ENCODE results near the gene ATXN2. TPM values are rescaled to one million over a fixed set of nuclear protein-coding genes. Genes with fewer than 3 reads are reported as not detected.

ATXN2 gene
- total and polyA plus RNA-seq, 4 donors, result 23.8 to 97.5 (median 49.4) TPM

DNA sequence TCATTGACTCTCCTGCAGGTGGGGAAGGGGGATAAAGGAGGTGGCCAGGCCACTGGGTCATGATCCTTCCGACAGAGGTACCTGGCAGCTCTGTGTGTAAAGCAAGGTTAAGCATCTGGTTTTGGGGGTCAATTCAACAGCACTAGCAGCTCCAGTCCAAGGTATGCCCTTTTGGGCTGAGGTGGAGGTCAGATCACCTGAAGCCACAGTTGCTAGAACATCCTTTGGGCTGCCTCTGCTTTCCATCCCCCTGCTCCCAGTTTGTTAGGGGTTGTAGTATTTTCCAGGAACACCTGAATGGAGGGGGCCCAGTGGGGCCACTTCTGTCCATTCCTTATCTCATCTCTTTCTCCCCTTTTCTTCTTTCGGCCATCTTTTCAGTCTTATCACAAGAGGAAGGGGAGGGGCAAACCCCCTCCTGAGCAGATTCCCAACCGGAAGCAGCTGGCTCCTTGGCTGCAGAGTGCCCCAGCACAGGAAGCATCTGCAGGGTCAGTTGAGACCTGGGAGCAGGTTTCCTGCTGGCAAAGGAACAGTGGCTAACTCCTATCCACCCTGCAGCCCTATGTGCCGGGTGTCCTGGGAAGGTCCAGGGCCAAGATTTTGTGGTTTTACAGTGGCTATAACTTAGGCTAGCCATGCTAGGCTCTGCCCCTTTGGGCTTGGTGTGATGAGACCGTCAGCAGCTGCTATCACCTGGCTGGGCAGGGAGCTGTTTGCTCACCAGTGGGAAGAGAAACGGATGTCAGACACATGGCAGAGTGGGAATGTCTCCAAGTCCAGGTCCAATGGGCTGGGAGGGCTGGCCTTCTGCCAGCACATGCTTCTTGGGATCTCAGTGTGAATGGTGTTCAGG is 153.2 kb downstream of the ATXN2 start:
- peak in 1 of 2 donors; percentile 69 for DNase-seq
- Histone ChIP-seq H3K36me3 (ENCODE audit: control insufficient read depth in 1 of 2, insufficient read depth in 2 of 2, low read length in 1 of 2) (peaks cover 0 to 8% of the 10 kb centered on the region in 2 donors), H3K27me3 (ENCODE audit: control insufficient read depth in 1 of 2, insufficient read depth in 2 of 2, low read length in 1 of 2) (no peaks in the 10 kb centered on the region), H3K27ac (ENCODE audit: low read depth in 1 of 2, low read length in 2 of 2) (no peak overlapping the region), H3K4me1 (ENCODE audit: control insufficient read depth in 1 of 2, insufficient read depth in 2 of 2, low read length in 2 of 2) (no peaks in the 10 kb centered on the region), H3K4me3 (ENCODE audit: low read length in 2 of 2) (no peak overlapping the region), H3K9me3 (ENCODE audit: control insufficient read depth, low read length) (no peaks in the 10 kb centered on the region)
- intact Hi-C loops (cut with DNase I), result no loop called here
- ATAC-seq (ENCODE audit: low FRiP score), result peak; percentile 31
- WGBS, 2 donors, result 35 to 38% methylated on average over 6 of the region's 6 CpGs

GRCh38 chr12:111444925-111445725 is 154.0 kb downstream of the ATXN2 start:
- peak; percentile 60 for ATAC-seq (ENCODE audit: low FRiP score)
- 64 to 66% methylated on average over 11 of the region's 11 CpGs for WGBS, 2 donors
- Histone ChIP-seq H3K27ac (ENCODE audit: low read depth in 1 of 2, low read length in 2 of 2) (no peak overlapping the region), H3K9me3 (ENCODE audit: control insufficient read depth, low read length) (no peaks in the 10 kb centered on the region), H3K4me3 (ENCODE audit: low read length in 2 of 2) (no peak overlapping the region), H3K36me3 (ENCODE audit: control insufficient read depth in 1 of 2, insufficient read depth in 2 of 2, low read length in 1 of 2) (peaks cover 0 to 7% of the 10 kb centered on the region in 2 donors), H3K4me1 (ENCODE audit: control insufficient read depth in 1 of 2, insufficient read depth in 2 of 2, low read length in 2 of 2) (no peaks in the 10 kb centered on the region), H3K27me3 (ENCODE audit: control insufficient read depth in 1 of 2, insufficient read depth in 2 of 2, low read length in 1 of 2) (no peaks in the 10 kb centered on the region)
- peak; percentile 75 to 91 for DNase-seq
- intact Hi-C loops (cut with DNase I), result no loop called here

DNA sequence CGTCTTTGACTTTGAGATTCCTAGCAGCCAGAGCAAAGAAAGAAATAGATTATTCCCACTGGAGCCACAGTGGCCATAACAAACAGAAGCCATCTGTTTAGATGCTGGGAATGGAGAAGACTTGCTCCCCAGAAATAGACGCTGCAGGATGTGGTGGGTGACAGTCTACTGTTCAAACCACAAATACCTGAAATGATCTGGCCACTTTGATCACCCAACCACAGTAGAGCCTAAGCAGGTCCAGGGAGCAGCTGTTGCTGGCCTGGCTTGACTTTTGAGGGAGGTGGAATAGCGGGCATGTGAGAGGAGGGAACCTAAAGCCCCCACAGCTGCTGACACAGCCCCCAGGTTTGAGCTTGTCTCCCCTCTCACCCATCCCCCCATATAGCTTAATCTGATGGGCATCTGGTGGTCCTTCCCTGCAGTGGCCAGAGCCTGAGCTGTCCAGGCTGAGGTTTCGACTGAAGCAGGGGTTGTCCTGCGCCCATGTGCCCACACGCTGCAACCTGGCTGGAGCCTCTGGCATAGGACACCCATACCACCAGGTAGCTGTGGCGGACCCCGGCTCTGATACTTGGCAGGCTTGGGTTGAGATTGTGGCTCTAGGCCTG is 154.7 kb downstream of the ATXN2 start:
- no peaks in the 10 kb centered on the region for H3K27me3 ChIP-seq (ENCODE audit: control insufficient read depth in 1 of 2, insufficient read depth in 2 of 2, low read length in 1 of 2)
- intact Hi-C loops (cut with DNase I), result no loop called here
- H3K4me3 ChIP-seq (ENCODE audit: low read length in 2 of 2), result no peak overlapping the region
- H3K9me3 ChIP-seq (ENCODE audit: control insufficient read depth, low read length), result no peaks in the 10 kb centered on the region
- no peak overlapping the region for H3K27ac ChIP-seq (ENCODE audit: low read depth in 1 of 2, low read length in 2 of 2)
- H3K4me1 ChIP-seq (ENCODE audit: control insufficient read depth in 1 of 2, insufficient read depth in 2 of 2, low read length in 2 of 2), result no peaks in the 10 kb centered on the region
- H3K36me3 ChIP-seq (ENCODE audit: control insufficient read depth in 1 of 2, insufficient read depth in 2 of 2, low read length in 1 of 2), result peaks cover 0 to 7% of the 10 kb centered on the region in 2 donors
- ATAC-seq (ENCODE audit: low FRiP score) (no peak), DNase-seq (no peak)
- 92 to 94% methylated on average over 8 of the region's 8 CpGs for WGBS, 2 donors

DNA sequence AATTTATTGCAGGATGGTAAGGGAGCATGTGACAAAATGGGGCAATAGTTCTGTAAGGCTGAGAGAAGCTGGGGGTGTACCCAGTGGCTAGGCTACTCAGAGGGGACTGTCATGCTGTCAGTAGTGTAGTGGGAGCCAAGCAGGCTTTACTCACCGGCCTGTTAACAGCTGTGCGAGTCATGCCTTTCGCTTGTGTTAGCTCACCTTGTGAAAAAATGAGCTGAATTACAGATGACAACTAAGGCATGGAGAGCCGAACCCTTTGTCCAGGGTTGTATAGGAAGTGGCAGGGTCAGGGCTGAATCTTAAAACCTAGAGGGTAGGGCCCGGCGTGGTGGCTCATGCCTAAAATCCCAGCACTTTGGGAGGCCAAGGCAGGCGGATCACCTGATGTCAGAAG is 155.5 kb downstream of the ATXN2 start:
- H3K27ac ChIP-seq (ENCODE audit: low read depth in 1 of 2, low read length in 2 of 2), result no peak overlapping the region
- no peak for ATAC-seq (ENCODE audit: low FRiP score)

DNA sequence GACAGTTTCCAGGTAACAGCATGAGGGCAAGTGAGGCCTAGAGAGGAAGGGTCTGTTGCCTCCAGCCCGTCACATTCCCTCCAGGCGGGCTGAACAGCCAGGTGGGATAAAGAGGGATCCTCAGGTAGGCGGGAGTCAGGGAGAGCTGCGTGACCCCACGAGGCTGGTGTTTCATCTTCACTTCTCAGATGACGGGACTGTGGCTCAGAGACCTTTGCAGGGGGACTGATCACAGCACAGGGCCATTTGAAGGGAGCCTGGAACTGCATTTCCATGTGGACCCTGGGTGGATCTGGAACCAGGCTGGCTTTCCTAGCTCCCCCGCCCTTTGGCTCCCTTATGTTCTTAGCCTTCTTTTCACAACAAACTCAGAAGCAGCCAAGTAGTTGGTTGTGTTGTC is 156.0 kb downstream of the ATXN2 start:
- peaks cover 0 to 7% of the 10 kb centered on the region in 2 donors for H3K36me3 ChIP-seq (ENCODE audit: control insufficient read depth in 1 of 2, insufficient read depth in 2 of 2, low read length in 1 of 2)

More for the DNA sequence above, 155.5 kb downstream of the ATXN2 start:
- WGBS, 2 donors, result 80 to 82% methylated on average over 7 of the region's 7 CpGs
- H3K4me1 ChIP-seq (ENCODE audit: control insufficient read depth in 1 of 2, insufficient read depth in 2 of 2, low read length in 2 of 2), result no peaks in the 10 kb centered on the region
- H3K36me3 ChIP-seq (ENCODE audit: control insufficient read depth in 1 of 2, insufficient read depth in 2 of 2, low read length in 1 of 2), result peaks cover 0 to 7% of the 10 kb centered on the region in 2 donors
- no peaks in the 10 kb centered on the region for H3K27me3 ChIP-seq (ENCODE audit: control insufficient read depth in 1 of 2, insufficient read depth in 2 of 2, low read length in 1 of 2)
- peak in 1 of 2 donors; percentile 51 for DNase-seq
- intact Hi-C loops (cut with DNase I), result no loop called here
- H3K4me3 ChIP-seq (ENCODE audit: low read length in 2 of 2), result no peak overlapping the region
- no peaks in the 10 kb centered on the region for H3K9me3 ChIP-seq (ENCODE audit: control insufficient read depth, low read length)

DNA sequence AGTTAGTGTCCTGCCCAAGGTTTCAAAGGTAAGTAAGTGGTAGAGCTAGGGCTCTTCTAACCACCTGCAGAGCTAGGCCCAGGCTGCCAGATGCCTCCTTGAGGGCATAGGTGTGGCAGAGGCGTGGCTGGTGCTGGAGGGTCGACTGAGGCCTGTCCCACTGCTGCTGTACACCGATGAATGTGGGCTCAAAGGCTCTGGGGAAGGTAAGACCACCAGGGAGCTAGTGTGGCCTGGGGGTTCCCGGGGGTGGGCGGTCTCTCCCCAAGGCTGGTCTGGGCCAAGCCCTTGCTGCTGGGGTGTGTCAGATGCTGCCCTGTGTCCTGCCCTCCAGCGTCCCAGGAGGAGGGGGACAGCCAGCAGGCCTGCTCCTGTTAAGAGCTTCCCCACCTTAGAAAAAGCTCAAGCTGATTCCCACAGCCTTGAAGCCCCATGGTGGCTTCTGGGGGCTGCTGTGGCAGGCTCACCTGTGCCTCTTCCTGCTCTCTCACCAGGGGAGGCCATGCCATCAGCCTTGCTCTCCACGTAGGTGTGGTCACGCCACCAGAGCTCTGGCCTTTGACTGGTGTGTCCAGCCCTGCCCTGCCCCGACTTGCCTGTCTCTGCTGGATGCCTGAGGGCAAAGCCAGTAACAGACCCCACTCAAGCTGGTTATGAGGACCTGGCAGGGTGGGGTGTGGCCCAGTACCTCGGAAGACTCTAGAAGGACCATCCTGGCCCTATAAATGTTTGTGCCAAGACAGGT is 156.6 kb downstream of the ATXN2 start:
- H3K4me3 ChIP-seq (ENCODE audit: low read length in 2 of 2), result no peak overlapping the region
- no peaks in the 10 kb centered on the region for H3K9me3 ChIP-seq (ENCODE audit: control insufficient read depth, low read length)
- 82 to 91% methylated on average over 9 to 10 of the region's 10 CpGs for WGBS, 2 donors
- no peaks in the 10 kb centered on the region for H3K27me3 ChIP-seq (ENCODE audit: control insufficient read depth in 1 of 2, insufficient read depth in 2 of 2, low read length in 1 of 2)
- peaks cover 0 to 2% of the 10 kb centered on the region in 2 donors for H3K36me3 ChIP-seq (ENCODE audit: control insufficient read depth in 1 of 2, insufficient read depth in 2 of 2, low read length in 1 of 2)
- DNase-seq (peak; percentile 38 to 51), ATAC-seq (ENCODE audit: low FRiP score) (no peak)
- intact Hi-C loops (cut with DNase I), result no loop called here
- no peak overlapping the region for H3K27ac ChIP-seq (ENCODE audit: low read depth in 1 of 2, low read length in 2 of 2)
- H3K4me1 ChIP-seq (ENCODE audit: control insufficient read depth in 1 of 2, insufficient read depth in 2 of 2, low read length in 2 of 2), result no peaks in the 10 kb centered on the region

More for the DNA sequence above, 156.0 kb downstream of the ATXN2 start:
- Histone ChIP-seq H3K4me1 (ENCODE audit: control insufficient read depth in 1 of 2, insufficient read depth in 2 of 2, low read length in 2 of 2) (no peaks in the 10 kb centered on the region), H3K27me3 (ENCODE audit: control insufficient read depth in 1 of 2, insufficient read depth in 2 of 2, low read length in 1 of 2) (no peaks in the 10 kb centered on the region), H3K9me3 (ENCODE audit: control insufficient read depth, low read length) (no peaks in the 10 kb centered on the region), H3K27ac (ENCODE audit: low read depth in 1 of 2, low read length in 2 of 2) (no peak overlapping the region), H3K4me3 (ENCODE audit: low read length in 2 of 2) (no peak overlapping the region)
- DNase-seq, result peak in 1 of 2 donors; percentile 19
- no peak for ATAC-seq (ENCODE audit: low FRiP score)
- intact Hi-C loops (cut with DNase I), result no loop called here
- 80 to 91% methylated on average over 7 of the region's 7 CpGs for WGBS, 2 donors

GRCh38 chr12:111441107-111441928 is 157.8 kb downstream of the ATXN2 start:
- Histone ChIP-seq H3K36me3 (ENCODE audit: control insufficient read depth in 1 of 2, insufficient read depth in 2 of 2, low read length in 1 of 2) (peaks cover 0 to 2% of the 10 kb centered on the region in 2 donors), H3K27ac (ENCODE audit: low read depth in 1 of 2, low read length in 2 of 2) (no peak overlapping the region), H3K9me3 (ENCODE audit: control insufficient read depth, low read length) (no peaks in the 10 kb centered on the region), H3K27me3 (ENCODE audit: control insufficient read depth in 1 of 2, insufficient read depth in 2 of 2, low read length in 1 of 2) (no peaks in the 10 kb centered on the region), H3K4me1 (ENCODE audit: control insufficient read depth in 1 of 2, insufficient read depth in 2 of 2, low read length in 2 of 2) (no peaks in the 10 kb centered on the region), H3K4me3 (ENCODE audit: low read length in 2 of 2) (no peak overlapping the region)
- peak in 1 of 2 donors; percentile 22 for DNase-seq
- intact Hi-C loops (cut with DNase I), result no loop called here
- ATAC-seq (ENCODE audit: low FRiP score), result no peak
- WGBS, 2 donors, result 86 to 90% methylated on average over 7 of the region's 7 CpGs
